SK-N-MC (cell line): Measurements from ENCODE around the gene BSN.

Experiments
- EZH2 ChIP-seq: fragments of 200-600 bp; sonication (generic); IDR thresholded peaks from one replicate; pipeline ENCODE4 v1.6.1; 2017; ENCODE audit warnings: antibody characterized with exemption
- FOXP2 ChIP-seq: optimal IDR thresholded peaks from 2 replicates; pipeline ENCODE3; 2011; ENCODE audit warnings: mild to moderate bottlenecking, moderate library complexity; ENCODE audit not compliant: insufficient read depth; ENCODE audit errors: extremely low read length, control extremely low read depth
- POLR2AphosphoS5 ChIP-seq: IDR thresholded peaks from 2 replicates; pipeline ENCODE4 v1.6.1; 2012; ENCODE audit warnings: mild to moderate bottlenecking, low read depth, low read length, borderline replicate concordance

- TF ChIP-seq EZH2: no peak
- TF ChIP-seq POLR2AphosphoS5: no peak
- TF ChIP-seq FOXP2: no peak
Observed at GRCh38 chr3:49713336-49714105, 159.2 kb downstream of the BSN start.
